ENCODE data around the gene OMP. TPM values are rescaled to one million over a fixed set of nuclear protein-coding genes. Genes with fewer than 3 reads are reported as not detected.

Gene OMP
- total RNA-seq, 1 experiment from 2014 or later = not detected

DNA sequence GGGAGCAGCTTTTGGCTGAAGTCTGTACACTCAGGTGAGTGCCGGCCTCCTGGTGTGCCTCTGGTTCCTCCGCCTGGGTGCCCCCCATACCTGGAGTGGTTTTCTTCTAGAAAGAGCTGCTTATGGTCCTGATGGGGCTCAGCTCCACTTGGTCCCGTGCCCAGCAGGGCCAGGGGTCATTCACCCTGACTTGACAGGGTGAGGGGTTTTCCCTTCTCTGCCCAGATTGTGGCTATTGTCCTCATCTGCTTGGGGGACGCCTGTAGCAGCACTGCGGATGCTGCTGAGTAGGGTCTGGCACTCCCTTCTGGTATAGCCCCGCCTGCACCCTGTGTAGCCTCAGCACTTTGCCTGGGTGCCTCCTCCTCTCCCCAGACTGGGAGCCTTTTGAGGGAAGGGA, 8.2 kb downstream of the OMP start:
- no peak for DNase-seq (ENCODE audit: unreplicated experiment)
- Mint-ChIP-seq H3K27ac (ENCODE audit: low read depth, unreplicated experiment) (no peak overlapping the region), H3K27me3 (ENCODE audit: insufficient read depth, unreplicated experiment) (no peaks in the 10 kb centered on the region), H3K4me3 (ENCODE audit: unreplicated experiment) (no peak overlapping the region), H3K36me3 (ENCODE audit: insufficient read depth, unreplicated experiment) (peaks cover 6% of the 10 kb centered on the region), H3K9me3 (ENCODE audit: unreplicated experiment) (no peaks in the 10 kb centered on the region), H3K4me1 (ENCODE audit: insufficient read depth, unreplicated experiment) (peaks cover 14% of the 10 kb centered on the region)
- no peak for TF ChIP-seq CTCF (IDR thresholded peaks at IDR 0.05; ENCODE audit: unreplicated experiment)
- intact Hi-C loops (cut with micrococcal nuclease) = no loop called here
- BruUV-seq (replicated peaks) = no TSS peak
- CTCF ChIA-PET = interaction anchor here (0.6 to 7.3 kb wide), 6 partner anchors 18 to 444 kb away, joined by 3 to 52 read pairs (median 4); partner anchors contain the start of gene MYO7A
- POLR2A ChIA-PET = interaction anchor here (0.7 kb wide), 1 partner anchor 420 kb away, joined by 3 read pairs; no protein-coding TSS in a partner anchor

DNA sequence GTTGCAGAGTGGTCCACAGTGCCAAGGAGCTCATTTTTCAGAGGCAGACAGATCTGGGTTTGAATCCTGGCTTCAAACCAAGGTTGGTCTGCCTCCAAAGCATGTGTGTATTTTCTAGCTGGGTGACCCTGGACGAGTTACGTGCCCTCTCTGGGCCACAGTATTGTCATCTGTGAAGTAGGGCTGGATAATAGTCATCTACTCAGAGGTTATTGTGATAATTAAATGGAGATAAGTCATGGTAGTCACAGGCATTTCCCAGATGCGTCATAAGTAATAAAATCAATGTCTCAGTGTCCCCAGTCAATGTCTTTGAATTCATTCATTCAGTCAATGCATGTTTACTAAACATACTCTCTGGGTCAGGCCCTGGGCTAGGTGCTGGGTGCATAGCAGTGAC, 8.6 kb downstream of the OMP start:
- no TSS peak for BruUV-seq (replicated peaks)
- no peak overlapping the region for H3K27ac Mint-ChIP-seq (ENCODE audit: low read depth, unreplicated experiment)
- no peak overlapping the region for H3K4me3 Mint-ChIP-seq (ENCODE audit: unreplicated experiment)
- CTCF ChIA-PET = interaction anchor here (0.6 to 7.3 kb wide), 6 partner anchors 17 to 444 kb away, joined by 3 to 52 read pairs (median 4); partner anchors contain the start of gene MYO7A
- H3K9me3 Mint-ChIP-seq (ENCODE audit: unreplicated experiment) = no peaks in the 10 kb centered on the region
- POLR2A ChIA-PET = interaction anchor here (0.7 kb wide), 1 partner anchor 421 kb away, joined by 3 read pairs; no protein-coding TSS in a partner anchor
- intact Hi-C loops (cut with micrococcal nuclease) = no loop called here
- H3K36me3 Mint-ChIP-seq (ENCODE audit: insufficient read depth, unreplicated experiment) = peaks cover 6% of the 10 kb centered on the region
- H3K4me1 Mint-ChIP-seq (ENCODE audit: insufficient read depth, unreplicated experiment) = peaks cover 14% of the 10 kb centered on the region
- TF ChIP-seq CTCF (IDR thresholded peaks at IDR 0.05; ENCODE audit: unreplicated experiment) = no peak
- DNase-seq (ENCODE audit: unreplicated experiment) = no peak
- H3K27me3 Mint-ChIP-seq (ENCODE audit: insufficient read depth, unreplicated experiment) = no peaks in the 10 kb centered on the region

GRCh38 chr11:77111946-77112345, 9.3 kb downstream of the OMP start:
- DNase-seq (ENCODE audit: unreplicated experiment) = no peak
- Mint-ChIP-seq H3K4me3 (ENCODE audit: unreplicated experiment) (no peak overlapping the region), H3K9me3 (ENCODE audit: unreplicated experiment) (no peaks in the 10 kb centered on the region), H3K27me3 (ENCODE audit: insufficient read depth, unreplicated experiment) (no peaks in the 10 kb centered on the region), H3K4me1 (ENCODE audit: insufficient read depth, unreplicated experiment) (peaks cover 14% of the 10 kb centered on the region), H3K36me3 (ENCODE audit: insufficient read depth, unreplicated experiment) (peaks cover 6% of the 10 kb centered on the region), H3K27ac (ENCODE audit: low read depth, unreplicated experiment) (no peak overlapping the region)
- TF ChIP-seq CTCF (IDR thresholded peaks at IDR 0.05; ENCODE audit: unreplicated experiment) = no peak
- CTCF ChIA-PET = interaction anchor here (0.6 to 7.3 kb wide), 7 partner anchors 11 to 483 kb away, joined by 3 to 52 read pairs (median 5); partner anchors contain the start of gene MYO7A
- intact Hi-C loops (cut with micrococcal nuclease) = no loop called here
- POLR2A ChIA-PET = no interaction called here
- BruUV-seq (replicated peaks) = no TSS peak

DNA sequence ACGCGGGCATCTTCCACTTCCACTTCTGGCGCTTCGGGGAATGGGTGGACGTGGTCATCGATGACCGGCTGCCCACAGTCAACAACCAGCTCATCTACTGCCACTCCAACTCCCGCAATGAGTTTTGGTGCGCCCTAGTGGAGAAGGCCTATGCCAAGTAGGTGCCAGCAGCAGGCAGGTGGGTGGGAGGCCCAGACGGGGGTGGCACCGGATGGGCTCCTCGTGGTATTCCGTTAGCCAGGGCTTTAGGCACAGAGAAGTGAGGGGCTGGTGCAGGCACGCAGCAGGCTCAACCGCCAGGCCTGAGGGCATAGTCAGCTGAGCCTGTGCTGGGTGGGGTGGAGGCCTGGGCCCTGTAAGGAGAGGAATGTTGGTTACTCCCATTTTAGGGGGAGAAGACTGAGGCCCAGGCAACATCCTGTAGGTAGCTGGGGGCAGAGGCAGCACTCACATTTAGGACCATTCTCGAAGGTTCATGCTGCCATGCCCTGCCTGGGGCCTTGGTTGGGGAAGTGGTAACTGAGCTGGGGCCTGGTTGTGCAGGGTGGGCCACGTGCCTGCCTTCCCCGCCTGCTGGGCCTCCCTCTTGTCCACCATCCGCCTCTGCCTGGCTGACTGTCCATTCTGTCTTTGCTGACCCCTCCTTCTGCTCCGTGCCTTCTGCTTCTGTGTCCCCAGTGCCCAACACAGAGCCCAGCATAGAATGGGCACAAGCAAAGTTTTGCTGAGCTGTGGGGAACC, 10.2 kb downstream of the OMP start:
- CTCF ChIA-PET = interaction anchor here (0.6 to 7.3 kb wide), 7 partner anchors 12 to 407 kb away, joined by 3 to 52 read pairs (median 5); partner anchors contain the start of gene MYO7A
- H3K4me3 Mint-ChIP-seq (ENCODE audit: unreplicated experiment) = no peak overlapping the region

More for the DNA sequence above, 10.2 kb downstream of the OMP start:
- no peak overlapping the region for H3K27ac Mint-ChIP-seq (ENCODE audit: low read depth, unreplicated experiment)
- no peaks in the 10 kb centered on the region for H3K9me3 Mint-ChIP-seq (ENCODE audit: unreplicated experiment)
- H3K4me1 Mint-ChIP-seq (ENCODE audit: insufficient read depth, unreplicated experiment) = peaks cover 7% of the 10 kb centered on the region
- no peak for TF ChIP-seq CTCF (IDR thresholded peaks at IDR 0.05; ENCODE audit: unreplicated experiment)
- H3K36me3 Mint-ChIP-seq (ENCODE audit: insufficient read depth, unreplicated experiment) = peaks cover 6% of the 10 kb centered on the region
- POLR2A ChIA-PET = no interaction called here
- BruUV-seq (replicated peaks) = no TSS peak
- intact Hi-C loops (cut with micrococcal nuclease) = loop anchor here (1.0 kb wide), 1 partner anchor 66 kb away; no protein-coding TSS in a partner anchor
- no peaks in the 10 kb centered on the region for H3K27me3 Mint-ChIP-seq (ENCODE audit: insufficient read depth, unreplicated experiment)
- no peak for DNase-seq (ENCODE audit: unreplicated experiment)

Measured in MCF 10A (cell line).